RWPE1 (cell line): Measurements from ENCODE around the gene TEX264.

Experiments used
- CTCF ChIA-PET: fragments of 350-600 bp; sonication (Branson Sonifier 250); formaldehyde crosslinking; extraction: SDS; loops from one replicate; lab custom pipeline; 2021; lab: Yijun Ruan, JAX
- POLR2A ChIA-PET: fragments of 400-600 bp; formaldehyde crosslinking; extraction: SDS; loops from one replicate; lab custom pipeline; 2020; ENCODE audit warnings: antibody characterized with exemption; ENCODE audit not compliant: low non-redundant PET; lab: Yijun Ruan, JAX
- DNase-seq: peaks from one replicate; pipeline ENCODE4 v3.0.0; 2012; ENCODE audit warnings: low spot score
- H3K27ac ChIP-seq: fragments of 450-650 bp; 2 replicates; pipeline ENCODE4 v1.5.1; 2017
- CTCF ChIP-seq: fragments of 450-650 bp; conservative IDR thresholded peaks from 2 replicates; pipeline ENCODE4 v1.5.1; 2017; ENCODE audit warnings: low read depth, mild to moderate bottlenecking

Gene TEX264

GRCh38 chr3:51679777-51680176 is 8.7 kb downstream of the TEX264 start:
- DNase-seq = no peak
- TF ChIP-seq CTCF = no peak
- ChIA-PET POLR2A (no interaction called here), CTCF (interaction anchor here (1.3 kb wide), 1 partner anchor 178 kb away, joined by 3 read pairs; no protein-coding TSS in a partner anchor)
- peak overlapping the region; percentile 82 for H3K27ac ChIP-seq

GRCh38 chr3:51680196-51680595 is 9.1 kb downstream of the TEX264 start:
- peak overlapping the region; percentile 82 for H3K27ac ChIP-seq
- ChIA-PET CTCF (no interaction called here), POLR2A (no interaction called here)
- no peak for TF ChIP-seq CTCF
- DNase-seq = no peak

- no peak for TF ChIP-seq CTCF
- no peak for DNase-seq
- ChIA-PET CTCF (interaction anchor here (0.7 to 2.0 kb wide), 2 partner anchors 141 to 179 kb away, joined by 3 to 10 read pairs; no protein-coding TSS in a partner anchor), POLR2A (no interaction called here)
- peak overlapping the region; percentile 82 for H3K27ac ChIP-seq
Observed at GRCh38 chr3:51680663-51681230, 9.7 kb downstream of the TEX264 start.

GRCh38 chr3:51681453-51681852 is 10.4 kb downstream of the TEX264 start:
- no peak for TF ChIP-seq CTCF
- peak; percentile 52 for DNase-seq
- ChIA-PET CTCF (interaction anchor here (0.7 to 2.0 kb wide), 4 partner anchors 11 to 179 kb away, joined by 3 to 10 read pairs (median 6); partner anchors contain the start of gene TEX264), POLR2A (interaction anchor here (0.5 kb wide), 1 partner anchor 17 kb away, joined by 7 read pairs; no protein-coding TSS in a partner anchor)
- H3K27ac ChIP-seq = peak overlapping the region; percentile 82

- peak; percentile 85 for DNase-seq
- TF ChIP-seq CTCF = peak; percentile 83
- POLR2A ChIA-PET = interaction anchor here (0.5 kb wide), 1 partner anchor 18 kb away, joined by 7 read pairs; no protein-coding TSS in a partner anchor
- CTCF ChIA-PET = interaction anchor here (0.6 to 2.0 kb wide), 9 partner anchors 9 to 180 kb away, joined by 3 to 10 read pairs (median 3); partner anchors contain the start of gene TEX264
- H3K27ac ChIP-seq = peak overlapping the region; percentile 82
Observed at GRCh38 chr3:51682079-51682478, 11.0 kb downstream of the TEX264 start.

GRCh38 chr3:51682526-51682925 is 11.5 kb downstream of the TEX264 start:
- CTCF ChIA-PET = interaction anchor here (0.6 to 2.0 kb wide), 9 partner anchors 9 to 180 kb away, joined by 3 to 10 read pairs (median 3); partner anchors contain the start of gene TEX264
- DNase-seq = no peak
- POLR2A ChIA-PET = no interaction called here
- TF ChIP-seq CTCF = no peak
- H3K27ac ChIP-seq = peak overlapping the region; percentile 82; the same call in 1 of the 2 replicates
